Activated T-helper 2 cell treated with anti-CD3 and anti-CD28 coated beads, Interferon-gamma antibody, Interleukin-2, Interleukin-4, amounts not matched to agents 10 μg/mL and 5 μg/mL and 100 μg/mL, durations not matched to agents 14 hours and 24 hours and 36 hours (primary cell): ENCODE data around the gene PAX5. TPM values are rescaled to one million over a fixed set of nuclear protein-coding genes. Genes with fewer than 3 reads are reported as not detected.
"Not testable (repeated sequence)": the region's sequence is repeated elsewhere in the genome, so short reads cannot be mapped to it uniquely, and the experiment has no call there.

Experiments used
- DNase-seq: peaks from one replicate; pipeline ENCODE4 v3.0.0; 2021; ENCODE audit warnings: low spot score
- H3K27ac Mint-ChIP-seq: one replicate; pipeline ENCODE4 v1.8.0; 2021; ENCODE audit warnings: mixed read lengths
- H3K27me3 Mint-ChIP-seq: one replicate; pipeline ENCODE4 v1.8.0; 2021; ENCODE audit warnings: low read depth, mixed read lengths
- H3K36me3 Mint-ChIP-seq: one replicate; pipeline ENCODE4 v1.8.0; 2021; ENCODE audit warnings: low read depth, mixed read lengths
- H3K4me1 Mint-ChIP-seq: one replicate; pipeline ENCODE4 v1.8.0; 2021; ENCODE audit warnings: low read depth, mixed read lengths
- H3K4me3 Mint-ChIP-seq: one replicate; pipeline ENCODE4 v1.8.0; 2021; ENCODE audit warnings: low read depth, mild to moderate bottlenecking, moderate library complexity, mixed read lengths
- H3K9me3 Mint-ChIP-seq: one replicate; pipeline ENCODE4 v1.8.0; 2021; ENCODE audit warnings: mixed read lengths
- intact Hi-C: fragments of 100-400 bp; cut with micrococcal nuclease; formaldehyde crosslinking; loops from one replicate; pipeline ENCODE4 v1.15.1; 2023
- total RNA-seq: library from RNA; stranded (reverse); gene quantifications from 2 replicates; pipeline ENCODE4 v1.2.3, GENCODE V29; 2022

PAX5 gene
- total RNA-seq, result 0.11 and 0.34 TPM in 2 replicates

DNA sequence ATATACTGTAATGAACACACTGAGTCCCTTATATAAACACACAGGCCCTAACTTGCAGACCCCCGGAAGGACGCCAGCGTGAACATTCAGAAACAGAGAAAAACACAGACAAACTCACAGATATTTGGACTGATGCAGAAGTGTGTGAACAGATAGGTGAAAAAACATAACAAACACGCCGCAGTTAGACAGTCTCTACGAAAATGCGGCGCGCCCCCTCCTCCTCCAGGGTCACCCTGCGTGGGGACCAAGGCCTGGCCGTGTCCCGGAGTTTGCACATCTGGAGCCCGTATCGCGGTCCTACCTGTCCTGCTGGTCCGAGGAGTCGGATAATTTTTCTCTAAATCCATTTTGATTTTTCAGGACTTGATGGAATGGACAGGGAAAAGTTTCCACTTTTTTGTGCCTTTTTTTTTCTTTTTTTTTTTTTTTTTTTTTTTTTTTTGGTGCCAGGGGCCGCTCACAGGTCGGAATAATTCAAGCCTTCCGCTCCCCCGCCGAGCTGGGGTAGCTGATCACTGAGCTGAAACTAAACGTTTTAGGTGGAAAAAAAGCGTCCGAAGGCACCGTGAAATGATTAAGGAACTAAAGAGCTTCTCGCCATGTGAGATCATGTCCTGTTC, at the start of gene PAX5:
PAX5 (minus strand) TSS at position 587 of the 623 bp plus-strand sequence; CDS start at position 350, 237 bp downstream.
- Mint-ChIP-seq H3K27ac (no peak within 1 kb of the TSS), H3K4me1 (peaks cover 28% of the 10 kb centered on the region), H3K9me3 (no peaks in the 10 kb centered on the region), H3K4me3 (peak within 1 kb of the TSS; percentile 40), H3K36me3 (peaks cover 4% of the 10 kb centered on the region), H3K27me3 (peaks cover 84% of the 10 kb centered on the region)
- DNase-seq, result no peak
- intact Hi-C loops, result loop anchor here (5.0 kb wide), 1 partner anchor 46 kb away; no protein-coding TSS in a partner anchor

DNA sequence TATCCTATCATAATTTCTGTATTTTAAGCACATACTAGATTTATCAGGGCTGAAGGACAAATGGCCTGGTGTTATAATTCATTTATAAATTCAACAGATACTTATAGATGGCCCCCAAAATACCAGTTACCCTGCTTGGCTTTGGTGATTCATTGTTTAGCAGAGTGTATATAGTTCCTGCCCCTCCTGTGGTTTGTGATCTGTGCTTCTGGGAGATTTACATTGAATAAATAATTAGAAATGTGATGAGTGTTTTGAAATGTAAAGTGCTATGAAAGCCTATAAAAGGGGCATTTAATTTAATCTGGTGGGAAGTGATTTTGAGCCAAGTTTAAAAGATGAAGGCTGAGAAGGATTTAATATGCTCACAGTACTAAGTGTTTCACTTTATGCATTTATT, 49.6 kb upstream of the PAX5 start:
- Mint-ChIP-seq H3K9me3 (peaks cover 4% of the 10 kb centered on the region), H3K4me3 (no peak overlapping the region), H3K4me1 (peaks cover 37% of the 10 kb centered on the region), H3K27me3 (no peaks in the 10 kb centered on the region), H3K36me3 (peaks cover 52% of the 10 kb centered on the region), H3K27ac (no peak overlapping the region)
- intact Hi-C loops, result no loop called here
- no peak for DNase-seq

DNA sequence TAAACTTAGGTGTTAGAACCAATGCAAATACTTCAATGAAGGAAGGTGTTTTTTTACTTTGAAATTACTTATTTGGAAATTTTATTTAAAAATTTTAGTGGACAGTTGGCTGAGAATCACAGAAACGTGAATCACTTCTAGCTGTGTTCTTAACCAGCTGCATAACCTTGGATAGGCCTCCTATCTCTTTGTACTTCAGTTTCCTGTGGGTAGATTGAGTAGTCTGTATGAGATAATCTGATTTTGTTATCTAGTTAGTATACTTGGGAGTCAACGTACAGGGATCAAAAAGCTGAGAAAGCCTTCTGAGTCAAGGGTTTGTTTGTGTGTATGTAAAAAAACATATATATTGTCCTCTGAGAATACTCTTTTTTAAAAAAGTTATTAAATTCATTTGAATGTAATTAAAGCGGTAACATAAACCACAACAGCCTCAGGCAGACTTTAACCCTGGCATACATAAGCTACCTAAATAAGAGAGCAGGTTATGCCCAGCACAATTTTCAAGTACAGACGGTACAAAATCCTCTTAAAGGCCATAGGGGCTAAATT, 48.2 kb upstream of the PAX5 start:
- Mint-ChIP-seq H3K4me1 (peaks cover 37% of the 10 kb centered on the region), H3K4me3 (no peak overlapping the region), H3K27ac (no peak overlapping the region), H3K36me3 (peaks cover 40% of the 10 kb centered on the region), H3K9me3 (peaks cover 4% of the 10 kb centered on the region), H3K27me3 (no peaks in the 10 kb centered on the region)
- intact Hi-C loops, result no loop called here
- no peak for DNase-seq

DNA sequence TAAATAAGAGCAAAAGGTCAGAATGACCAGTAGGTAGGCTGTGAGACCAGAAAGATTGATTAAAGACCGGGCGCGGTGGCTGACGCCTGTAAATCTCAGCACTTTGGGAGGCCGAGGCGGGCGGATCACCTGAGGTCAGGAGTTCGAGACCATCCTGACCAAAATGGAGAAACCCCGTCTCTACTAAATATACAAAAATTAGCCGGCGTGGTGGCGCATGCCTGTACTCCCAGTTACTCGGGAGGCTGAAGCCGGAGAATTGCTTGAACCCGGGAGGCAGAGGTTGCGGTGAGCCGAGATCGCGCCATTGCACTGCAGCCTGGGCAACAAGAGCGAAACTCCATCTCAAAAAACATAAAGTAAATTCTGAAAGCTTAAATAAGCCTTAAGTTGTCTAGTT, 47.4 kb upstream of the PAX5 start:
- H3K27me3 Mint-ChIP-seq, H3K27ac Mint-ChIP-seq, intact Hi-C loops, H3K9me3 Mint-ChIP-seq, DNase-seq: not testable (repeated sequence)
- Mint-ChIP-seq H3K4me1 (peaks cover 37% of the 10 kb centered on the region), H3K36me3 (peaks cover 32% of the 10 kb centered on the region), H3K4me3 (peak overlapping the region; percentile 96)

DNA sequence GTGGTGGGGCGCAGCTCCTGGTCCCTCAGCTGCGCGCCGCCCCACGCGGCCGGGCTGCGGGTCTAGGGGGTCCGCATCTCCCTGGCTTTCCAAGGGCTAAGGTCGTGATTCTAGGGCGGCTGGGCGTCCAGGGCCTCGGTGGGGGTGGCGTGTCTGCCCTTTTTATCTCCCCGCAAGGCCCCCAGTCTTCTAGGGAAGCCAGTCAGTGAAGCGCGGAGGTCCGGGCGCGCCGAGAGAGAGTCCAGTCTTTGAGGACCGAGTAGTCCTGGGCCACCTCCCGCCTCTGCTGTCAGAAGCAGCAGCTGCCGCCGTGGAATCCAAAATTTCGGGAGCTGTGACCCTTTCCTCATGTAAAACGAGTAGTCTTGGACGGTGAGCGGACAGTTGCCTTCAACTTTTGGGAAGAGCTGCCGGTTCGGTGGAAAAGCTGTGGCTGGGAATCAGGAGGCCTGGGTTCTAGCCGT, 46.1 kb upstream of the PAX5 start:
- H3K4me3 Mint-ChIP-seq, result peak overlapping the region; percentile 96
- H3K36me3 Mint-ChIP-seq, result peaks cover 28% of the 10 kb centered on the region
- H3K4me1 Mint-ChIP-seq, result peaks cover 36% of the 10 kb centered on the region
- intact Hi-C loops, DNase-seq, H3K9me3 Mint-ChIP-seq, H3K27me3 Mint-ChIP-seq: not testable (repeated sequence)
- H3K27ac Mint-ChIP-seq, result peak overlapping the region; percentile 96

DNA sequence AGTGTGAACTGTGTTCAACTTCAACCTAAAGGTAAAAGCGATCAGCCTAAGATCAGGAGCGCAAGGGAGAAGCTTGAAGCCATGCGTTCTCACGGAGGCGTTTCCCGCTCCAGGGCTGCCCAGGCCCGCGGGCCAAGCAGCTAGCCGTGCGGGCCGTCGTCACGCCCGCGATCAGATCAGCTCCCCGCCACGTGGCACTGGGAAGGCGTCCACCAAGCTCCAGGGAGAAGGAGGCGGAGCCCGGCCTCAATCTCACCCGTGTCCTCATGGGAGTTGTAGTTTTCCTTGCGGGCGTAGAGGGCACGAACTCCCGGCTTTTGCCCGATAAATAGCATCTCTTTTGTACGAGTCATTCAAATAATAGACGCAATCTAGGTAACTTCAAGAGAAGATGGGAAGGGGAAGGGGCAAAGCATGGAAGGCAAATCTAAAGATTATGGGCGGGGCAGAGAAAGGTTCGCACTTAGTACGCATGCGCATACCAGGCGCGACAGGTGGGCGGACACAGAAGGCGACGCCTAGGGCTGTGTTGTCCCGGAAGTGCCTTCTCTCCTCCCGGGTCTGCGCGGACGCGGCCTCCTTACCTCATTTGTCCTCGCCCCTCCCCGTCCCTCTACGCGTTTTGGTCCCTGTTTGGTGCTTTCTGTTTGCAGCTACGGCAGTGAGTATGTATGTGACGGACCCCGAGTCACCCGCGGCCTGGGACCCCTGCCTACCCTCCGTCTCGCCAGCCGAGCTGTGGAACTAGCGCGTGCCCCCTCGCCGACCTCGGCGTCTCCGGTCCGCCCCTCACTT, 45.5 kb upstream of the PAX5 start:
- intact Hi-C loops, result loop anchor here (1.0 kb wide), 1 partner anchor 41 kb away; the partner anchor contains the start of gene ZCCHC7
- Mint-ChIP-seq H3K4me3 (peak overlapping the region; percentile 96), H3K36me3 (peaks cover 26% of the 10 kb centered on the region), H3K27ac (peak overlapping the region; percentile 96), H3K9me3 (peaks cover 4% of the 10 kb centered on the region), H3K27me3 (peaks cover 3% of the 10 kb centered on the region), H3K4me1 (peaks cover 33% of the 10 kb centered on the region)
- peak; percentile 91 for DNase-seq

DNA sequence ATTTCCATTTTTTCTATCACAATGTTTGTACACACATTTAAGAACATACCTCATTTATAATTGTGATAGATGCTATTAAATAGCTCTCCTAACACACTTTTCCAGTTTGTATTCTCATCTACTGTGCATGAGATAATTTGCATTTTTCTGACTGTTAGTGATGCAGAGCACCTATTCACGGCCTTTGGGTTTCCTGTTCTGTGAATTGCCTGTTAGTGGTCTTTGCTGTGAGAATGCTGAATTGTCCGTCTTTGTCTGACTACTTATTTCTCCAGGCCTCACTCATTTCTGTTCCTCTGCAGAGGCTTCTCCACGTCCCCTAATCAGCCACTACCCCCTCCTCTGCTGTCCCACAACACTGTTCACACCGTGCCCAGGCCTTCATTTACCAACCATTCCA, 40.7 kb upstream of the PAX5 start:
- H3K9me3 Mint-ChIP-seq, H3K36me3 Mint-ChIP-seq, H3K4me3 Mint-ChIP-seq, H3K27ac Mint-ChIP-seq, intact Hi-C loops, H3K27me3 Mint-ChIP-seq, DNase-seq: not testable (repeated sequence)
- H3K4me1 Mint-ChIP-seq, result peaks cover 11% of the 10 kb centered on the region

DNA sequence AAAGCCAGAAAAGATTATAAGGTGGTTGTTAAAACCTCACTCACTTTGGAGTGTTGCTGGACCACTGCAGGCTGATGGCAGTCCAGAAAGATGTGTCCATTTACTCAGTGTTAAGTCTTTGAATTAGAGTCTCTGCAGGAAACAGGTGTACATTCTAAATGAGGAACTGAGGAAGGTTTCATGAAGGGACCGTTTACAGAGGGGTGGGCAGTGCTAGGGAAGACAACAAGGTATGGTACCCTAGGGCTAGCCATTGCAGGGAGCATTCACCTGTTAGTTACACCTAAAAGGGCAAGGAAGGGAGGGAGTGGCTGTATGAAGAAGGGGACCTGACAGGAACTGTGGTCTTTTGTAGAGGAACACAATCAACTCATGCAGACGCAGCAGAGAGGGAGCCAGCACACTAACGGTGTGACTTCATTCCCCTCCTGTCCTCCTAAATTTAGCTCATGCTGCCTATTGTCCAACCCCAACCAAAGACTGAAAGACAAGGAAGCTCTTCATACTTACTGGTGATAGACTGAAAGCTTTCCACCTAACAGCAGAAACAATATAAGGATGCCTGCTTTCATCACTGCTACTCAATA, 32.2 kb upstream of the PAX5 start:
- DNase-seq, result no peak
- Mint-ChIP-seq H3K4me3 (no peak overlapping the region), H3K4me1 (peaks cover under 1% of the 10 kb centered on the region), H3K27me3 (peaks cover 47% of the 10 kb centered on the region), H3K27ac (no peak overlapping the region), H3K9me3 (no peaks in the 10 kb centered on the region), H3K36me3 (no peaks in the 10 kb centered on the region)
- intact Hi-C loops, result no loop called here

DNA sequence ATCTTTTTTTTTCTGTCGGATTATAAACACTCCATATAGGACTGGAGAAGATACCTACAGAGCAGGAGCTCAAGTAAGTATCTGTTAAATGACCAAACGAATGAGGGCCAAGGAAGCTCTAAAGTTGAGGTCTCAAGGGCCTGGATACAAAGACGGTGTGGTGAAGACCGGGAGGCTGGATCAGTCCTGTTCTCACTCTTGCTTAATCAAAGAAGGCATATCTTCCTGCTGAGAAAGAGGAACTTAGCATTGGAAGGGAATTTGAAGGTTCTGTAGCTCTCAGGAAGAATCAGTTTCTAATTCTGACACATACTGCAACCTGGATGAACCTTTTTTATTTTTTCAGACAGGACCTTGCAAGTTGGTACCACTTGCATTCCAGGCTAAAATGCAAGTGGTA, 28.3 kb upstream of the PAX5 start:
- no peak overlapping the region for H3K4me3 Mint-ChIP-seq
- H3K27me3 Mint-ChIP-seq, result peaks cover 44% of the 10 kb centered on the region
- no peak overlapping the region for H3K27ac Mint-ChIP-seq
- H3K36me3 Mint-ChIP-seq, result no peaks in the 10 kb centered on the region
- no peak for DNase-seq
- intact Hi-C loops, result no loop called here
- no peaks in the 10 kb centered on the region for H3K9me3 Mint-ChIP-seq
- no peaks in the 10 kb centered on the region for H3K4me1 Mint-ChIP-seq

DNA sequence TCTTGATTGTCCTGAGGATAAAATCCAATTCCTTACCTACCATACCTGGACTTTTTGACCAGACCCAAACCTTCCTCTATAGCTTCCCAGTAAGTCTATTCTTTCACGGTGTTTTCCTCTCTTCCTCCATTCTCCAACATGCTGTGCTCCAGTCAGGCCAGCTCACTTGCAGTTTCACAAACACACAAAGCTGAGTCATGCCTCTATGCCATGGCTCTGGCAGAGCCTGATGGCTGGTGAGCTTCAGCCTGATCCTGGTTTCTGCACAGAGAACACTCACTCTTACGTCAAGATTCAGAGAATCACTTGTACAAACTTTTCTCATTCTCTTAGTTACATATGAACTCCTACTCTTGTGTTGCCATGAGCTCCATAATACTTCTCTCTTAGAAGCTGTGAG, 27.7 kb upstream of the PAX5 start:
- no peaks in the 10 kb centered on the region for H3K9me3 Mint-ChIP-seq
- peaks cover 41% of the 10 kb centered on the region for H3K27me3 Mint-ChIP-seq
- intact Hi-C loops, result no loop called here
- H3K27ac Mint-ChIP-seq, result no peak overlapping the region
- H3K4me3 Mint-ChIP-seq, result no peak overlapping the region
- no peaks in the 10 kb centered on the region for H3K36me3 Mint-ChIP-seq
- no peak for DNase-seq
- no peaks in the 10 kb centered on the region for H3K4me1 Mint-ChIP-seq

DNA sequence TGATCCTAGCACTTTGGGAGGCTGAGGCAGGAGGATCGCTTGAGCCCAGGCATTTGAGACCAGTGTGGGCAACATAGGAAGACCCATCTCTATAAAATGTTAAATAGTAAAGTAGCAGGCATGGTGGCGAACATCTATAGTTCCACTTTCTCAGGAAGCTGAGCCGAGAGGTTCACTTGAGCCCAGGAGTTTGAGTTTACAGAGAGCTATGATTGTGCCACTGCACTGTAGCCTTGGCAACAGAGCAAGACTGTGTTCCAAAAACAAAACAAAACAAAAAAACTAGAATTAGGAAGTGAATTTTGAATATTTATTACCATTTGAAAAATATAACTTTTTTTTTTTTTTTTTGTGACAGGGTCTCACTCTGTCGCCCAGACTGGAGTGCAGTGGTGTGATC, 26.8 kb upstream of the PAX5 start:
- H3K9me3 Mint-ChIP-seq, result no peaks in the 10 kb centered on the region
- no peak for DNase-seq
- peaks cover 39% of the 10 kb centered on the region for H3K27me3 Mint-ChIP-seq
- intact Hi-C loops, result no loop called here
- no peak overlapping the region for H3K27ac Mint-ChIP-seq
- no peak overlapping the region for H3K4me3 Mint-ChIP-seq
- no peaks in the 10 kb centered on the region for H3K4me1 Mint-ChIP-seq
- no peaks in the 10 kb centered on the region for H3K36me3 Mint-ChIP-seq

DNA sequence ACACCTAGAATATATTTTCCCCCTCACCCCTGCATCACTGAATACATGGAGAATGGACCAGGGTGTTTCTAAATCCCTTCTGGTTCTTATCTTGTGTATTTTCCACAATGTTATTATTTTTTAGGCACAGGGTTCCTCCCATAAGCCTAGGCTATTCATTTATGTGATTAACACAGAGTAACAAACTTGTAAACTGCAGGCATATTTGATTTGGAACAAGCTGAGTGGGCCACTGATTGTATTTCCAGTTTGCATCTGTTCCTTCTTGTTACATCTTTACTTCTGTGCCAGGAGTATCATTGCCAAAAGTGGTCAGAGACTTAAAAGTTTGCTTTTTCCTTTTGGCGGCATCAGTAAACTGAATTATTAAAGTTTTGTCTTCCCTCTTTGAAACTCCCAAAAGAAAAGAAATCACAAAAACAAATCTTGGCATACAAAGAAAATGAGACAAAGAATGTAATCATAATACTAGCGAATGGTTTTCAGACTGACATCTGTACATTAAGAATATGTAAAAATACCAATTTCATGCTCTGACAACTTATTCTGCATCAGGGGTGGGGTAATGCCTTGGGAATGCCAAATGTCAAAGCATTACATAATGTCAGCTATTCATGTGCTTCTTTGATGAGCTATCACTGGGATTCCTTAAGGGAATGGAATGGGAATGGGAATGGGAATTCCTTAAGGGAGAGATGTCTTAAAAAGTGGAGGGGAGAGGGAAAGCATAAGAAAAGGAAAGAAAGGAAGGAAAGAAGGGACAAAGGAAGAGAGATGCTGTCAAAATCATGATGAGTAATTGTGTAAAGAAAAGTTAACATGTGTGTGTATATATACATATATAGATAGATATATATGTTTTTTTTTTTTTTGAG, 22.2 kb upstream of the PAX5 start:
- intact Hi-C loops, result no loop called here
- H3K9me3 Mint-ChIP-seq, result no peaks in the 10 kb centered on the region
- no peaks in the 10 kb centered on the region for H3K36me3 Mint-ChIP-seq
- H3K27ac Mint-ChIP-seq, result no peak overlapping the region
- no peak overlapping the region for H3K4me3 Mint-ChIP-seq
- peaks cover 52% of the 10 kb centered on the region for H3K27me3 Mint-ChIP-seq
- DNase-seq, result no peak
- H3K4me1 Mint-ChIP-seq, result no peaks in the 10 kb centered on the region
